ENCODE measurements around the gene ADAMTSL4. TPM values are rescaled to one million over a fixed set of nuclear protein-coding genes. Genes with fewer than 3 reads are reported as not detected.

ADAMTSL4 gene
- total RNA-seq, 1 experiment from 2014 or later = 0.87 TPM

DNA sequence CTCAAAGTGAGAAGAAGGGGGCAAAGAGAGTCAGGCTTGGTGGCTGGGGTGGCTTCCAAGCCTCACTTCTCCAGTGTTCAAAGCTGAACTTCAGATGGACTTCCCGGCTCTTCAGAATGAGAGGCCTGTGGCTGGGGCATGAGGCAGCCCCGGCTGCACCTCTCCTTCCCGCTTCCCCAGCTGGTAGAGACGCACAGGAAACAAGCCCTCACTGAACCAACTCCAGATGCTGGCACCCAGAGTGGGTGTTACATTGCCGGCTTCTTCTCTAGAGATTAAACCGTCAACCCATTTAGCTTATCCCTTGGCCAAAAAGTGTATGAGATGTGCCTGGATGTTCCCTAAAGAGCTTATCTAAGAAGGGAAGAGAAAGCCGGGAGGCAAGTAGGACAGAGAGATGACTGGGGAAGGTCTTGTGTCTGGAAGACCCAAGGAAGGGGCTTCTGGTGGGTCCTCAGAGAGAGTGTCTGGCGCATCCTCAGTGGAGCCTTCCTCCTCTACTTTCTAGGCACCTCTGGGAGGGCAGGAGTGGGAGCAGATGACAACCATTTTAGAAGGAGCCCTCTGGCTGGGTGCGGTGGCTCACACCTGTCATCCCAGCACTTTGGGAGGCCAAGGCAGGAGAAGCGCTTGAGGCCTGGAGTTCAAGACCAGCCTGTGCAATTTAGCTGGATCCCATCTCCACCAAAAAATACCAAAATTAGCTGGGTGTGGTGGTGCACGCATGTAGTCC, 2.0 kb downstream of the ADAMTSL4 start:
- no peak overlapping the region for H2AFZ ChIP-seq (ENCODE audit: low read length)
- H3K79me2 ChIP-seq (ENCODE audit: low read length) = no peaks in the 10 kb centered on the region
- ChIA-PET CTCF (interaction anchor here (0.6 kb wide), 1 partner anchor 32 kb away, joined by 3 read pairs; no protein-coding TSS in a partner anchor), POLR2A (ENCODE audit: unreplicated experiment) (interaction anchor here (0.6 to 0.7 kb wide), 2 partner anchors 162 to 730 kb away, joined by 4 to 8 read pairs; no protein-coding TSS in a partner anchor)
- DNase-seq = no peak
- H3K4me2 ChIP-seq (ENCODE audit: low read length) = no peak overlapping the region
- H3K27ac ChIP-seq (ENCODE audit: low read length) = no peak overlapping the region
- H3K36me3 ChIP-seq (ENCODE audit: low read depth, low read length) = no peaks in the 10 kb centered on the region
- H3K9ac ChIP-seq (ENCODE audit: low read length) = no peak overlapping the region
- no peak overlapping the region for H3K4me3 ChIP-seq (ENCODE audit: low read length)
- BruUV-seq (replicated peaks) = no TSS peak
- H3K9me3 ChIP-seq (ENCODE audit: low read length) = no peaks in the 10 kb centered on the region
- intact Hi-C loops (cut with micrococcal nuclease) = no loop called here
- no peaks in the 10 kb centered on the region for H3F3A ChIP-seq (ENCODE audit: low read length, unreplicated experiment)
- no peak for ATAC-seq
- no peaks in the 10 kb centered on the region for H3K9me2 ChIP-seq (replicated peaks; ENCODE audit: low read length)
- peaks cover 20% of the 10 kb centered on the region for H3K4me1 ChIP-seq (ENCODE audit: insufficient read depth, low read length)
- H3K27me3 ChIP-seq (ENCODE audit: low read length) = no peaks in the 10 kb centered on the region
- TF ChIP-seq EZH2 (IDR thresholded peaks at IDR 0.05; ENCODE audit: low read length, unreplicated experiment) (no peak), EZH2phosphoT487 (IDR thresholded peaks at IDR 0.05; ENCODE audit: borderline replicate concordance, low read length) (no peak)
- TF ChIP-seq, protein P1, sequence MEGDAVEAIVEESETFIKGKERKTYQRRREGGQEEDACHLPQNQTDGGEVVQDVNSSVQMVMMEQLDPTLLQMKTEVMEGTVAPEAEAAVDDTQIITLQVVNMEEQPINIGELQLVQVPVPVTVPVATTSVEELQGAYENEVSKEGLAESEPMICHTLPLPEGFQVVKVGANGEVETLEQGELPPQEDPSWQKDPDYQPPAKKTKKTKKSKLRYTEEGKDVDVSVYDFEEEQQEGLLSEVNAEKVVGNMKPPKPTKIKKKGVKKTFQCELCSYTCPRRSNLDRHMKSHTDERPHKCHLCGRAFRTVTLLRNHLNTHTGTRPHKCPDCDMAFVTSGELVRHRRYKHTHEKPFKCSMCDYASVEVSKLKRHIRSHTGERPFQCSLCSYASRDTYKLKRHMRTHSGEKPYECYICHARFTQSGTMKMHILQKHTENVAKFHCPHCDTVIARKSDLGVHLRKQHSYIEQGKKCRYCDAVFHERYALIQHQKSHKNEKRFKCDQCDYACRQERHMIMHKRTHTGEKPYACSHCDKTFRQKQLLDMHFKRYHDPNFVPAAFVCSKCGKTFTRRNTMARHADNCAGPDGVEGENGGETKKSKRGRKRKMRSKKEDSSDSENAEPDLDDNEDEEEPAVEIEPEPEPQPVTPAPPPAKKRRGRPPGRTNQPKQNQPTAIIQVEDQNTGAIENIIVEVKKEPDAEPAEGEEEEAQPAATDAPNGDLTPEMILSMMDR (conservative IDR thresholded peaks at IDR 0.05; ENCODE audit: low read depth, low read length) = no peak
- H4K20me1 ChIP-seq (ENCODE audit: low read length) = no peaks in the 10 kb centered on the region

DNA sequence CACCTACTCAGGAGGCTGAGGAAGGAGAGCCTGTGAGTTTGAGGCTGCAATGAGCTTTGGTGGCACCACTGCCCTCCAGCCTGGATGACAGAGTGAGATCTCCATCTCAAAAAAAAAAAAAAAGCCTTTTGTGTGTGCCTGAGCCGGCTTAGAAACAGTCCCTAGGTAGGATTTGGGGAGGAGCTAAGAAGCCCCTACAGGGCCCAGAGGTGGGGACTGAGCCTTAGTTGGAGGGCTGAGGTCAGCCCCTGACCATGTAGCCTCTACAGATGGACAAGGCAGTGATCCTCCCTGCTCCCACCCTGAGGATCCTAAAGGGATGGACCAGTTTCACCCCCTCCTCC, 2.5 kb downstream of the ADAMTSL4 start:
- Histone ChIP-seq H3K27ac (ENCODE audit: low read length) (peak overlapping the region; percentile 21; the same call in 1 of the 2 replicates), H3K4me2 (ENCODE audit: low read length) (peak overlapping the region; percentile 42), H3K4me1 (ENCODE audit: insufficient read depth, low read length) (peaks cover 20% of the 10 kb centered on the region), H3K4me3 (ENCODE audit: low read length) (no peak overlapping the region), H2AFZ (ENCODE audit: low read length) (no peak overlapping the region), H3K36me3 (ENCODE audit: low read depth, low read length) (no peaks in the 10 kb centered on the region), H3K79me2 (ENCODE audit: low read length) (no peaks in the 10 kb centered on the region), H3K9me3 (ENCODE audit: low read length) (no peaks in the 10 kb centered on the region), H3F3A (ENCODE audit: low read length, unreplicated experiment) (no peaks in the 10 kb centered on the region), H4K20me1 (ENCODE audit: low read length) (no peaks in the 10 kb centered on the region), H3K9me2 (replicated peaks; ENCODE audit: low read length) (no peaks in the 10 kb centered on the region), H3K9ac (ENCODE audit: low read length) (no peak overlapping the region), H3K27me3 (ENCODE audit: low read length) (no peaks in the 10 kb centered on the region)
- CTCF ChIA-PET = interaction anchor here (0.6 to 0.9 kb wide), 2 partner anchors 14 to 32 kb away, joined by 3 to 8 read pairs; no protein-coding TSS in a partner anchor
- no peak for DNase-seq
- no peak for TF ChIP-seq EZH2 (IDR thresholded peaks at IDR 0.05; ENCODE audit: low read length, unreplicated experiment)
- TF ChIP-seq, protein P1 (conservative IDR thresholded peaks at IDR 0.05; ENCODE audit: low read depth, low read length) = no peak
- TF ChIP-seq EZH2phosphoT487 (IDR thresholded peaks at IDR 0.05; ENCODE audit: borderline replicate concordance, low read length) = no peak
- no TSS peak for BruUV-seq (replicated peaks)
- intact Hi-C loops (cut with micrococcal nuclease) = no loop called here
- no peak for ATAC-seq
- POLR2A ChIA-PET (ENCODE audit: unreplicated experiment) = interaction anchor here (0.6 to 0.7 kb wide), 3 partner anchors 28 to 730 kb away, joined by 4 to 8 read pairs (median 4); partner anchors contain the start of gene MCL1

All from PC-3 (cell line).